HepG2 (cell line): Measurements from ENCODE around the gene OR7G2. TPM values are rescaled to one million over a fixed set of nuclear protein-coding genes. Genes with fewer than 3 reads are reported as not detected.

Experiments
- ATAC-seq: fragments of 200-7000 bp; cut with Tn5 transposase; 3 replicates; pipeline ENCODE4 v1.9.1; 2020; ENCODE audit warnings: mild to moderate bottlenecking, moderate library complexity
- BruUV-seq: library from RNA; stranded (reverse); fragments of 400-500 nt; replicated peaks from 2 replicates; lab custom pipeline; 2021; lab: Mats Ljungman, UMichigan
- CTCF ChIA-PET: fragments of 300-600 bp; formaldehyde crosslinking; extraction: SDS; loops from one replicate; lab custom pipeline; 2021; ENCODE audit warnings: low total read pairs, inconsistent platforms, low intra/inter-chr PET ratio; lab: Yijun Ruan, JAX
- POLR2A ChIA-PET: fragments of 350-600 bp; sonication (Branson Sonifier 250); formaldehyde crosslinking; loops from one replicate; lab custom pipeline; 2020; ENCODE audit warnings: antibody characterized with exemption, inconsistent platforms; lab: Yijun Ruan, JAX
- DNase-seq: peaks from one replicate; pipeline ENCODE4 v3.0.0-alpha.2; 2015; ENCODE audit warnings: low spot score
- FAIRE-seq: peaks from 3 replicates; lab custom pipeline; 2011; peaks lifted over from hg19 to GRCh38; lab: Jason Lieb, UNC
- H2AFZ ChIP-seq: one replicate; pipeline ENCODE4 v1.6.1; 2011; ENCODE audit warnings: low read length, inconsistent platforms
- H3K27ac ChIP-seq: fragments of 300-600 bp; 3 replicates; pipeline ENCODE4 v1.8.0; 2011; ENCODE audit warnings: mixed run types, mild to moderate bottlenecking, mixed read lengths, low read length, inconsistent platforms; ENCODE audit not compliant: insufficient read depth; ENCODE audit errors: extremely low read length
- H3K27me3 ChIP-seq, 2 experiments: fragments of 200-600 bp in 1 of 2; 2 replicates in 1 of 2; 3 replicates in 1 of 2; pipeline versions ENCODE4 v1.6.0 to v1.8.0; 2011; ENCODE audit warnings: low read length in 2 of 2, mild to moderate bottlenecking in 2 of 2, moderate library complexity in 2 of 2, inconsistent platforms in 1 of 2; ENCODE audit not compliant: insufficient read depth in 2 of 2, control insufficient read depth in 1 of 2
- H3K36me3 ChIP-seq, 2 experiments: fragments of 200-600 bp in 1 of 2; replicated peaks in 1 of 2; 2 replicates in 1 of 2; 3 replicates in 1 of 2; pipeline versions ENCODE4 v1.5.1 to v1.8.0; 2011; ENCODE audit warnings: low read length in 2 of 2, inconsistent platforms in 1 of 2; ENCODE audit not compliant: insufficient read depth in 2 of 2, control insufficient read depth in 1 of 2
- H3K4me1 ChIP-seq: 2 replicates; pipeline ENCODE4 v1.5.1; 2012; ENCODE audit warnings: low read length, inconsistent platforms; ENCODE audit not compliant: insufficient read depth
- H3K4me2 ChIP-seq: 2 replicates; pipeline ENCODE4 v1.6.0; 2011; ENCODE audit warnings: low read depth, low read length, inconsistent platforms
- H3K4me3 ChIP-seq, 3 experiments: fragments of 200-600 bp in 1 of 3; sonication (generic), shearing (Covaris generic) in 1 of 3; replicated peaks in 1 of 3; 2 replicates each; pipeline ENCODE4 v1.5.1; 2011 to 2016; ENCODE audit warnings: low read length in 3 of 3, inconsistent platforms in 2 of 3, low read depth in 2 of 3, mild to moderate bottlenecking in 2 of 3, control low read depth in 1 of 3, mixed read lengths in 1 of 3; ENCODE audit not compliant: insufficient read depth in 1 of 3
- H3K79me2 ChIP-seq: one replicate; pipeline ENCODE4 v1.6.1; 2011; ENCODE audit warnings: low read length, inconsistent platforms; ENCODE audit not compliant: insufficient read depth
- H3K9ac ChIP-seq: 2 replicates; pipeline ENCODE4 v1.6.0; 2011; ENCODE audit warnings: mild to moderate bottlenecking, low read depth, low read length, inconsistent platforms; ENCODE audit not compliant: insufficient read depth
- H3K9me3 ChIP-seq: 2 replicates; pipeline ENCODE4 v1.5.1; 2012; ENCODE audit warnings: mild to moderate bottlenecking, low read length
- H4K20me1 ChIP-seq: 2 replicates; pipeline ENCODE4 v1.6.0; 2011; ENCODE audit warnings: inconsistent platforms, mild to moderate bottlenecking, low read length, moderate library complexity; ENCODE audit not compliant: insufficient read depth
- BCLAF1 ChIP-seq: fragments of 450-650 bp; IDR thresholded peaks from 2 replicates; pipeline ENCODE4 v1.6.1; 2017; ENCODE audit warnings: mild to moderate bottlenecking
- HNF1A ChIP-seq, 2 experiments: sonication (generic) in 1 of 2; formaldehyde crosslinking in 1 of 2; IDR thresholded peaks; 2 replicates each; pipeline versions ENCODE4 v1.4.0 to v1.6.1; 2016 to 2020; ENCODE audit warnings: borderline replicate concordance in 1 of 2, low read depth in 1 of 2, mild to moderate bottlenecking in 1 of 2, missing genetic modification reagents in 1 of 2
- NCOR1 ChIP-seq: fragments of 200-600 bp; sonication (generic); IDR thresholded peaks from 2 replicates; pipeline ENCODE4 v1.7.0; 2017; ENCODE audit warnings: antibody characterized with exemption, low read length, borderline replicate concordance
- SMYD3 ChIP-seq: sonication (generic); formaldehyde crosslinking; IDR thresholded peaks from 2 replicates; pipeline ENCODE4 v1.8.1; 2023; ENCODE audit warnings: mild to moderate bottlenecking, missing genetic modification reagents
- SRSF1 ChIP-seq: fragments of 200-400 bp; formaldehyde crosslinking; optimal IDR thresholded peaks from 2 replicates; pipeline ENCODE3; 2017; ENCODE audit warnings: mild to moderate bottlenecking, low read depth, low read length, moderate library complexity
- YY1 ChIP-seq: IDR thresholded peaks from 2 replicates; pipeline ENCODE4 v1.6.1; 2011; ENCODE audit warnings: low read length, low read depth, moderate library complexity, mild to moderate bottlenecking; ENCODE audit not compliant: insufficient read depth, insufficient replicate concordance
- ZNF530 ChIP-seq: sonication (generic); formaldehyde crosslinking; IDR thresholded peaks from 2 replicates; pipeline ENCODE4 v1.5.0; 2020; ENCODE audit warnings: low read depth, mild to moderate bottlenecking, missing genetic modification reagents
- ZNF570 ChIP-seq: sonication (generic); formaldehyde crosslinking; IDR thresholded peaks from 2 replicates; pipeline ENCODE4 v1.4.0; 2020; ENCODE audit warnings: mild to moderate bottlenecking, missing genetic modification reagents, borderline replicate concordance
- ZNF75D ChIP-seq: sonication (generic); formaldehyde crosslinking; IDR thresholded peaks from 2 replicates; pipeline ENCODE4 v1.8.1; 2023; ENCODE audit warnings: missing genetic modification reagents, mild to moderate bottlenecking, borderline replicate concordance
- WGBS: methylation state at CpG from one replicate; pipeline ENCODE4 v1.1.6; 2017; ENCODE audit warnings: low lambda C conversion rate; 5-methylcytosine and 5-hydroxymethylcytosine counted together
- in situ Hi-C: cut with HindIII; loops from 2 replicates; pipeline ENCODE4 v1.10.0; 2017; ENCODE audit warnings: low pct_unique_long_range_greater_than_20kb; ENCODE audit not compliant: extremely low pct_ligation_motif_present
- intact Hi-C: fragments of 100-400 bp; cut with micrococcal nuclease; formaldehyde crosslinking; loops from one replicate; pipeline ENCODE4 v1.10.0; 2022; ENCODE audit not compliant: unreplicated experiment
- polyA plus RNA-seq, 8 experiments: library from polyadenylated mRNA; depleted of rRNA in 3 of 8; stranded (reverse) in 7 of 8; unstranded in 1 of 8; fragments of >200 nt; fragmentation: Illumina TruSeq in 4 of 8; extraction: Trizol in 4 of 8; gene quantifications; 2 replicates each; pipeline versions ENCODE4 v1.2.1 to v1.2.3, GENCODE V29; 2011 to 2016; ENCODE audit warnings: low read depth in 4 of 8, missing spikeins in 1 of 8, mixed read lengths in 1 of 8; ENCODE audit not compliant: insufficient read depth in 1 of 8
- total RNA-seq, 5 experiments: library from RNA; depleted of rRNA; stranded (reverse); fragments of >200 nt; fragmentation: Illumina TruSeq; extraction: Trizol; gene quantifications; 2 replicates each; pipeline ENCODE4 v1.2.3, GENCODE V29; 2016; ENCODE audit warnings: low read depth in 1 of 5

The OR7G2 gene
- total and polyA plus RNA-seq, 2 of the 13 experiments (the other 11 are each of a cell fraction or from before 2014, with no cell fraction given): not detected

GRCh38 chr19:9086761-9087160, 20.5 kb downstream of the OR7G2 start, which contains the start of gene OR1M1 (continued):
- TF ChIP-seq YY1 (no peak), ZNF530 (CRISPR knock-in tag) (no peak), ZNF75D (CRISPR knock-in tag) (no peak), NCOR1 (no peak), ZNF570 (CRISPR knock-in tag) (no peak), SRSF1 (no peak), SMYD3 (no peak)

- Histone ChIP-seq H3K27ac (no peak overlapping the region), H3K4me2 (no peak overlapping the region), H2AFZ (no peak overlapping the region), H3K9ac (no peak overlapping the region), H3K27me3 (no peaks in the 10 kb centered on the region), H3K4me3 (no peak overlapping the region), H3K9me3 (no peaks in the 10 kb centered on the region), H4K20me1 (no peaks in the 10 kb centered on the region), H3K36me3 (no peaks in the 10 kb centered on the region), H3K79me2 (no peaks in the 10 kb centered on the region), H3K4me1 (0 out of 2 replicates have a peak, but pooled peaks cover 8% of the 10 kb centered on the region)
- in situ Hi-C loops: loop anchor here (25.0 kb wide), 1 partner anchor 416 kb away; no protein-coding TSS in a partner anchor
- FAIRE-seq: no peak
- no TSS peak for BruUV-seq
- intact Hi-C loops: no loop called here
- 2% methylated on average over 4 of the region's 4 CpGs for WGBS
- ChIA-PET POLR2A (no interaction called here), CTCF (no interaction called here)
- ATAC-seq: no peak
- no peak for DNase-seq
- no peak for TF ChIP-seq BCLAF1
- TF ChIP-seq HNF1A (IDR thresholded peaks at IDR 0.05; ENCODE audit: low read depth): no peak
- no peak for TF ChIP-seq HNF1A (CRISPR knock-in tag; IDR thresholded peaks at IDR 0.05; ENCODE audit: borderline replicate concordance)
These were observed 28.6 kb downstream of the OR7G2 start for GRCh38 chr19:9078651-9079050.
